GM12878 (cell line): ENCODE measurements around the gene THAP11. TPM values are rescaled to one million over a fixed set of nuclear protein-coding genes. Genes with fewer than 3 reads are reported as not detected.

Source experiments
- ATAC-seq: fragments of 200-7000 bp; cut with Tn5 transposase; 3 replicates; pipeline ENCODE4 v1.9.1; 2020; ENCODE audit warnings: mild to moderate bottlenecking, moderate library complexity
- BruUV-seq: library from RNA; stranded (reverse); fragments of 400-500 nt; replicated peaks from 2 replicates; lab custom pipeline; 2021; lab: Mats Ljungman, UMichigan
- CTCF ChIA-PET: fragments of 300-600 bp; sonication (Branson Sonifier 250); formaldehyde crosslinking; extraction: SDS; loops from one replicate; lab custom pipeline; 2021; ENCODE audit warnings: inconsistent platforms; lab: Yijun Ruan, JAX
- POLR2A ChIA-PET: fragments of 350-600 bp; formaldehyde crosslinking; extraction: SDS; loops from one replicate; lab custom pipeline; 2021; ENCODE audit warnings: inconsistent platforms; lab: Charles Lee
- RAD21 ChIA-PET: fragments of 300-600 bp; sonication (Branson Sonifier 250); formaldehyde crosslinking; loops from one replicate; lab custom pipeline; 2023; ENCODE audit warnings: antibody characterized with exemption; ENCODE audit not compliant: unreplicated experiment; lab: Charles Lee
- SMC1A ChIA-PET: fragments of 300-600 bp; sonication (Branson Sonifier 250); formaldehyde crosslinking; loops from one replicate; lab custom pipeline; 2023; ENCODE audit not compliant: unreplicated experiment, uncharacterized antibody; lab: Charles Lee
- DNase-seq: peaks from one replicate; pipeline ENCODE4 v3.0.0-alpha.2; 2011; ENCODE audit warnings: low read depth, low spot score
- FAIRE-seq: peaks from 3 replicates; lab custom pipeline; 2011; peaks lifted over from hg19 to GRCh38; lab: Jason Lieb, UNC
- H2AFZ ChIP-seq: 2 replicates; pipeline ENCODE4 v1.6.0; 2011; ENCODE audit warnings: low read depth, low read length, control low read depth; ENCODE audit not compliant: control insufficient read depth
- H3K27ac ChIP-seq: 2 replicates; pipeline ENCODE4 v1.5.1; 2011; ENCODE audit warnings: control low read depth; ENCODE audit not compliant: control insufficient read depth, insufficient read depth
- H3K27me3 ChIP-seq, 2 experiments: replicated peaks in 1 of 2; 2 replicates each; pipeline versions ENCODE4 v1.6.0 to v1.6.1; 2011; ENCODE audit warnings: low read length in 1 of 2; ENCODE audit not compliant: control insufficient read depth in 2 of 2, insufficient read depth in 2 of 2
- H3K36me3 ChIP-seq, 2 experiments: 2 replicates each; pipeline ENCODE4 v1.5.1; 2011; ENCODE audit warnings: low read length in 1 of 2; ENCODE audit not compliant: control insufficient read depth in 2 of 2, insufficient read depth in 2 of 2
- H3K4me1 ChIP-seq: 2 replicates; pipeline ENCODE4 v1.6.1; 2011; ENCODE audit warnings: mild to moderate bottlenecking, low read length, moderate library complexity, mixed read lengths; ENCODE audit not compliant: control insufficient read depth, insufficient read depth
- H3K4me2 ChIP-seq: 2 replicates; pipeline ENCODE4 v1.6.0; 2011; ENCODE audit warnings: control low read depth; ENCODE audit not compliant: control insufficient read depth, insufficient read depth
- H3K4me3 ChIP-seq: fragments of 200-600 bp; sonication (generic); 2 replicates; pipeline ENCODE4 v1.5.1; 2016
- H3K79me2 ChIP-seq: 2 replicates; pipeline ENCODE4 v1.6.0; 2011; ENCODE audit warnings: low read length; ENCODE audit not compliant: control insufficient read depth, insufficient read depth
- H3K9ac ChIP-seq: 2 replicates; pipeline ENCODE4 v1.8.0; 2011; ENCODE audit warnings: low read length, control low read depth, mixed read lengths; ENCODE audit not compliant: control insufficient read depth, insufficient read depth
- H3K9me3 ChIP-seq: replicated peaks from 3 replicates; pipeline ENCODE4 v1.5.1; 2011; ENCODE audit warnings: mild to moderate bottlenecking, low read length; ENCODE audit not compliant: control insufficient read depth, insufficient read depth
- H4K20me1 ChIP-seq: 2 replicates; pipeline ENCODE4 v1.6.0; 2011; ENCODE audit not compliant: control insufficient read depth, insufficient read depth
- BACH1 ChIP-seq: fragments of 450-650 bp; IDR thresholded peaks from 2 replicates; pipeline ENCODE4 v1.6.1; 2017; ENCODE audit warnings: mild to moderate bottlenecking, borderline replicate concordance
- CHD2 ChIP-seq: IDR thresholded peaks from 2 replicates; pipeline ENCODE4 v1.6.1; 2011; ENCODE audit warnings: low read depth, low read length, improper control_type of control experiment, borderline replicate concordance
- DPF2 ChIP-seq: fragments of 450-650 bp; IDR thresholded peaks from 2 replicates; pipeline ENCODE4 v1.6.1; 2017; ENCODE audit warnings: mild to moderate bottlenecking
- FOS ChIP-seq: IDR thresholded peaks from 3 replicates; pipeline ENCODE4 v1.6.1; 2011; ENCODE audit warnings: borderline replicate concordance; ENCODE audit not compliant: insufficient read length; ENCODE audit errors: extremely low read depth
- GABPA ChIP-seq: IDR thresholded peaks from 2 replicates; pipeline ENCODE4 v1.6.1; 2014; ENCODE audit warnings: antibody characterized with exemption, low read depth, mild to moderate bottlenecking, inconsistent platforms
- HDGF ChIP-seq: fragments of 450-650 bp; IDR thresholded peaks from 2 replicates; pipeline ENCODE4 v1.6.1; 2016; ENCODE audit warnings: antibody characterized with exemption
- JUNB ChIP-seq: IDR thresholded peaks from 2 replicates; pipeline ENCODE4 v1.6.1; 2016; ENCODE audit warnings: antibody characterized with exemption, mild to moderate bottlenecking
- NFIC ChIP-seq: IDR thresholded peaks from 2 replicates; pipeline ENCODE4 v1.6.1; 2012; ENCODE audit warnings: low read depth, mild to moderate bottlenecking, inconsistent platforms, low read length, moderate library complexity
- NFYA ChIP-seq: IDR thresholded peaks from 2 replicates; pipeline ENCODE4 v1.6.1; 2011; ENCODE audit warnings: low read depth, mild to moderate bottlenecking, low read length, improper control_type of control experiment, borderline replicate concordance
- PAX5 ChIP-seq: IDR thresholded peaks from 2 replicates; pipeline ENCODE4 v1.6.1; 2011; ENCODE audit warnings: low read depth, low read length, borderline replicate concordance
- WGBS: methylation state at CpG from one replicate; pipeline ENCODE4 v1.1.6; 2016; ENCODE audit warnings: low lambda C conversion rate; ENCODE audit not compliant: insufficient replicate concordance, insufficient coverage; ENCODE audit errors: missing lambda C conversion rate; 5-methylcytosine and 5-hydroxymethylcytosine counted together
- in situ Hi-C: fragments of 300-500 bp; cut with MboI; formaldehyde crosslinking; loops from 9 replicates; pipeline ENCODE4 v1.14.3; 2018; ENCODE audit warnings: mixed read lengths
- intact Hi-C: fragments of 100-400 bp; cut with micrococcal nuclease; formaldehyde crosslinking; loops from one replicate; pipeline ENCODE4 v1.14.2; 2022; ENCODE audit not compliant: unreplicated experiment
- polyA plus RNA-seq, 11 experiments: library from polyadenylated mRNA; depleted of rRNA in 4 of 11; unstranded in 6 of 11; stranded (reverse) in 5 of 11; fragments of >200 nt; fragmentation: Nextera tagmentation in 4 of 11; fragmentation: Illumina TruSeq in 1 of 11; extraction: Ambion mirVana in 4 of 11; extraction: Trizol in 1 of 11; gene quantifications; 1 replicate in 1 of 11; 2 replicates in 10 of 11; pipeline versions ENCODE4 v1.2.1 to v1.2.3, GENCODE V29; 2011 to 2016; ENCODE audit warnings: inconsistent platforms in 2 of 11, missing spikeins in 2 of 11, low read depth in 1 of 11
- total RNA-seq, 4 experiments: library from RNA; depleted of rRNA in 3 of 4; stranded (reverse); fragments of >200 nt in 3 of 4; fragmentation: Illumina TruSeq in 1 of 4; extraction: Trizol in 1 of 4; gene quantifications; 2 replicates each; pipeline versions ENCODE4 v1.2.1 to v1.2.3, GENCODE V29; 2013 to 2021
- TF ChIP-seq, protein P1 (sequence below): fragments of 150-350 bp; IDR thresholded peaks from 2 replicates; pipeline ENCODE4 v1.6.1; 2016; ENCODE audit warnings: low read depth, low read length
- TF ChIP-seq, protein P2 (sequence below): fragments of 450-650 bp; formaldehyde crosslinking; IDR thresholded peaks from 2 replicates; pipeline ENCODE4 v1.5.0; 2022; ENCODE audit warnings: mild to moderate bottlenecking, missing genetic modification characterization

Gene THAP11
- total and polyA plus RNA-seq, 10 of the 15 experiments (the other 5 are each of a cell fraction or from before 2014, with no cell fraction given) = 2.5 to 36.7 (median 21.4) TPM

DNA sequence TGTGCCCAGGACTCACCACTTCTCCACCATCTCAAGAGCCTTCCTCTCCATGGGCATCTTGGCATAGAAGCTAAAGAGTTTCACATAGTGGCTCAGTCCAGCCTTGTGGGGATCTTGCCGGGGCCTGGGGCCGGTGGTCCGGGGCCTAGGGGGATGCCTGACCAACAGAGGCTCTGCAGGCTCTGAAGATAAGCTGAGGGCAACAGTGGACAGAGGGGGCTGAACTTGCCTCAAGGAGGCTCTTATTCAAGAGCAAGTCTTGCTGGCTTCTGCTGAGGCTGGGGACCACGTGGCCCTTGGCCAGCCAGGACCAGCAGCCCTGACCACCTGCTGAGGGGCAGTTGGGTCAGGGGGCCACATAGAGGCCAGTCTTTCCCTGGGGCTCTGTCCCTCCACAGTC lies 13.5 kb upstream of the THAP11 start (continued):
- TF ChIP-seq, protein P1, sequence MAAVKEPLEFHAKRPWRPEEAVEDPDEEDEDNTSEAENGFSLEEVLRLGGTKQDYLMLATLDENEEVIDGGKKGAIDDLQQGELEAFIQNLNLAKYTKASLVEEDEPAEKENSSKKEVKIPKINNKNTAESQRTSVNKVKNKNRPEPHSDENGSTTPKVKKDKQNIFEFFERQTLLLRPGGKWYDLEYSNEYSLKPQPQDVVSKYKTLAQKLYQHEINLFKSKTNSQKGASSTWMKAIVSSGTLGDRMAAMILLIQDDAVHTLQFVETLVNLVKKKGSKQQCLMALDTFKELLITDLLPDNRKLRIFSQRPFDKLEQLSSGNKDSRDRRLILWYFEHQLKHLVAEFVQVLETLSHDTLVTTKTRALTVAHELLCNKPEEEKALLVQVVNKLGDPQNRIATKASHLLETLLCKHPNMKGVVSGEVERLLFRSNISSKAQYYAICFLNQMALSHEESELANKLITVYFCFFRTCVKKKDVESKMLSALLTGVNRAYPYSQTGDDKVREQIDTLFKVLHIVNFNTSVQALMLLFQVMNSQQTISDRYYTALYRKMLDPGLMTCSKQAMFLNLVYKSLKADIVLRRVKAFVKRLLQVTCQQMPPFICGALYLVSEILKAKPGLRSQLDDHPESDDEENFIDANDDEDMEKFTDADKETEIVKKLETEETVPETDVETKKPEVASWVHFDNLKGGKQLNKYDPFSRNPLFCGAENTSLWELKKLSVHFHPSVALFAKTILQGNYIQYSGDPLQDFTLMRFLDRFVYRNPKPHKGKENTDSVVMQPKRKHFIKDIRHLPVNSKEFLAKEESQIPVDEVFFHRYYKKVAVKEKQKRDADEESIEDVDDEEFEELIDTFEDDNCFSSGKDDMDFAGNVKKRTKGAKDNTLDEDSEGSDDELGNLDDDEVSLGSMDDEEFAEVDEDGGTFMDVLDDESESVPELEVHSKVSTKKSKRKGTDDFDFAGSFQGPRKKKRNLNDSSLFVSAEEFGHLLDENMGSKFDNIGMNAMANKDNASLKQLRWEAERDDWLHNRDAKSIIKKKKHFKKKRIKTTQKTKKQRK = no peak
- TF ChIP-seq JUNB = no peak
- no peak for TF ChIP-seq DPF2

DNA sequence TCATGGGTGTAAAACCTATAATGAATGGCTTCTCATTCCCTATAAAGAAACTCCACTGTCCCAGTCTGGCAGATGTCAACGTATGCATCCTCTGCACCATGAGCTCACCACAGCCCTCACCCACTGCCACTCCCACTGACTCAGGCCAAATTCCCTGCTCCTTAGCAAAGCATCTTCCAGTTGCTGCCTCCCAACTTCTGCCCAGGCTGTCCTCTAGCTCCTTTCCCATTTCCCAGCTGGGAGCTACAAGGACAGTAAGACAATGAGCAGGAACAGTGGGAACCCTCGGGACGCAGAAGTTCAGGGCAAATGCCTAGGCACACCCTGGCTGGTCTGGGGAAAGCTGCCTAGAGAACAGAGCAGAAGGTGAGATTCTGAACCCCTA lies 9.1 kb upstream of the THAP11 start:
- Histone ChIP-seq H3K27ac (peak overlapping the region; percentile 54), H3K4me1 (peaks cover 7% of the 10 kb centered on the region), H4K20me1 (no peaks in the 10 kb centered on the region), H3K9me3 (no peaks in the 10 kb centered on the region), H3K27me3 (no peaks in the 10 kb centered on the region), H3K4me3 (peak overlapping the region; percentile 91), H3K79me2 (peaks cover 13% of the 10 kb centered on the region), H3K9ac (peak overlapping the region; percentile 87), H3K36me3 (peaks cover 2 to 5% of the 10 kb centered on the region in 2 experiments; a peak in 3 of 4 replicates), H3K4me2 (peak overlapping the region; percentile 90), H2AFZ (peak overlapping the region; percentile 99)
- FAIRE-seq (no peak), ATAC-seq (peak; percentile 27), DNase-seq (no peak)
- POLR2A ChIA-PET = interaction anchor here (0.6 to 2.0 kb wide), 5 partner anchors 12 to 114 kb away, joined by 3 to 29 read pairs (median 7); partner anchors contain the start of genes NUTF2 and PSMB10
- TF ChIP-seq, protein P2, sequence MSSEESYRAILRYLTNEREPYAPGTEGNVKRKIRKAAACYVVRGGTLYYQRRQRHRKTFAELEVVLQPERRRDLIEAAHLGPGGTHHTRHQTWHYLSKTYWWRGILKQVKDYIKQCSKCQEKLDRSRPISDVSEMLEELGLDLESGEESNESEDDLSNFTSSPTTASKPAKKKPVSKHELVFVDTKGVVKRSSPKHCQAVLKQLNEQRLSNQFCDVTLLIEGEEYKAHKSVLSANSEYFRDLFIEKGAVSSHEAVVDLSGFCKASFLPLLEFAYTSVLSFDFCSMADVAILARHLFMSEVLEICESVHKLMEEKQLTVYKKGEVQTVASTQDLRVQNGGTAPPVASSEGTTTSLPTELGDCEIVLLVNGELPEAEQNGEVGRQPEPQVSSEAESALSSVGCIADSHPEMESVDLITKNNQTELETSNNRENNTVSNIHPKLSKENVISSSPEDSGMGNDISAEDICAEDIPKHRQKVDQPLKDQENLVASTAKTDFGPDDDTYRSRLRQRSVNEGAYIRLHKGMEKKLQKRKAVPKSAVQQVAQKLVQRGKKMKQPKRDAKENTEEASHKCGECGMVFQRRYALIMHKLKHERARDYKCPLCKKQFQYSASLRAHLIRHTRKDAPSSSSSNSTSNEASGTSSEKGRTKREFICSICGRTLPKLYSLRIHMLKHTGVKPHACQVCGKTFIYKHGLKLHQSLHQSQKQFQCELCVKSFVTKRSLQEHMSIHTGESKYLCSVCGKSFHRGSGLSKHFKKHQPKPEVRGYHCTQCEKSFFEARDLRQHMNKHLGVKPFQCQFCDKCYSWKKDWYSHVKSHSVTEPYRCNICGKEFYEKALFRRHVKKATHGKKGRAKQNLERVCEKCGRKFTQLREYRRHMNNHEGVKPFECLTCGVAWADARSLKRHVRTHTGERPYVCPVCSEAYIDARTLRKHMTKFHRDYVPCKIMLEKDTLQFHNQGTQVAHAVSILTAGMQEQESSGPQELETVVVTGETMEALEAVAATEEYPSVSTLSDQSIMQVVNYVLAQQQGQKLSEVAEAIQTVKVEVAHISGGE (CRISPR knock-in tag) = no peak
- no peak for TF ChIP-seq NFIC
- no peak for TF ChIP-seq CHD2
- TF ChIP-seq FOS = no peak
- no peak for TF ChIP-seq PAX5
- no peak for TF ChIP-seq NFYA
- no peak for TF ChIP-seq HDGF
- no peak for TF ChIP-seq GABPA
- no peak for TF ChIP-seq BACH1
- in situ Hi-C loops (no loop called here), intact Hi-C loops (no loop called here)
- RAD21 ChIA-PET = interaction anchor here (0.8 to 1.4 kb wide), 4 partner anchors 12 to 160 kb away, joined by 3 to 9 read pairs (median 6); partner anchors contain the start of gene GFOD2
- SMC1A ChIA-PET = interaction anchor here (0.9 to 1.9 kb wide), 4 partner anchors 11 to 50 kb away, joined by 3 to 10 read pairs (median 3); no protein-coding TSS in a partner anchor
- CTCF ChIA-PET = interaction anchor here (0.6 to 2.2 kb wide), 8 partner anchors 8 to 162 kb away, joined by 3 to 31 read pairs (median 6); no protein-coding TSS in a partner anchor
- 29% methylated on average over 3 of the region's 3 CpGs for WGBS
- no TSS peak for BruUV-seq
